ENCODE data around the gene CHCT1. TPM values are rescaled to one million over a fixed set of nuclear protein-coding genes. Genes with fewer than 3 reads are reported as not detected.
"Not testable (repeated sequence)": the region's sequence is repeated elsewhere in the genome, so short reads cannot be mapped to it uniquely, and the experiment has no call there.

CHCT1 gene
- not detected in 2 replicates for total RNA-seq (ENCODE audit: low replicate concordance)

- no peak for DNase-seq (ENCODE audit: low read depth)
- H3K4me3 ChIP-seq (ENCODE audit: low read depth, low read length), result peak within 1 kb of the TSS; percentile 58
- TF ChIP-seq CTCF (IDR thresholded peaks at IDR 0.05; ENCODE audit: insufficient read depth, low read length), result no peak
Observed at GRCh38 chr17:60422162-60422665, at the start of gene CHCT1. Gene CHCT1 (plus strand): TSS chr17:60422489. CDS start chr17:60422593, 104 bp downstream.

GRCh38 chr17:60372790-60373483 is 49.4 kb upstream of the CHCT1 start:
- peak; percentile 49 for DNase-seq (ENCODE audit: low read depth)
- no peak overlapping the region for H3K4me3 ChIP-seq (ENCODE audit: low read depth, low read length)
- TF ChIP-seq CTCF (IDR thresholded peaks at IDR 0.05; ENCODE audit: insufficient read depth, low read length), result no peak

- H3K4me3 ChIP-seq (ENCODE audit: low read depth, low read length), result not testable (repeated sequence)
Observed at GRCh38 chr17:60378187-60378586, 44.1 kb upstream of the CHCT1 start.

GRCh38 chr17:60379461-60379860 is 42.8 kb upstream of the CHCT1 start:
- not testable (repeated sequence) for DNase-seq (ENCODE audit: low read depth); H3K4me3 ChIP-seq (ENCODE audit: low read depth, low read length)

More at GRCh38 chr17:60378187-60378586, 44.1 kb upstream of the CHCT1 start:
- not testable (repeated sequence) for DNase-seq (ENCODE audit: low read depth)

GRCh38 chr17:60381958-60382357 is 40.3 kb upstream of the CHCT1 start:
- no peak for TF ChIP-seq CTCF (IDR thresholded peaks at IDR 0.05; ENCODE audit: insufficient read depth, low read length)
- no peak for DNase-seq (ENCODE audit: low read depth)
- no peak overlapping the region for H3K4me3 ChIP-seq (ENCODE audit: low read depth, low read length)

GRCh38 chr17:60383379-60383778 is 38.9 kb upstream of the CHCT1 start:
- H3K4me3 ChIP-seq (ENCODE audit: low read depth, low read length), result no peak overlapping the region
- no peak for TF ChIP-seq CTCF (IDR thresholded peaks at IDR 0.05; ENCODE audit: insufficient read depth, low read length)
- DNase-seq (ENCODE audit: low read depth), result no peak

- H3K4me3 ChIP-seq (ENCODE audit: low read depth, low read length); DNase-seq (ENCODE audit: low read depth): not testable (repeated sequence)
Observed at GRCh38 chr17:60384921-60385320, 37.4 kb upstream of the CHCT1 start.

- no peak for DNase-seq (ENCODE audit: low read depth)
- TF ChIP-seq CTCF (IDR thresholded peaks at IDR 0.05; ENCODE audit: insufficient read depth, low read length), result no peak
- no peak overlapping the region for H3K4me3 ChIP-seq (ENCODE audit: low read depth, low read length)
Observed at GRCh38 chr17:60386147-60387058, 35.9 kb upstream of the CHCT1 start.

Data from fibroblast of the aortic adventitia (primary cell).